H1 (cell line): ENCODE measurements around the gene INTS1. TPM values are rescaled to one million over a fixed set of nuclear protein-coding genes. Genes with fewer than 3 reads are reported as not detected.

ENCODE experiments used
- CTCF ChIA-PET: fragments of 300-600 bp; sonication (Branson Sonifier 250); formaldehyde crosslinking; loops from one replicate; lab custom pipeline; 2021; ENCODE audit not compliant: partially characterized antibody; lab: Charles Lee
- POLR2A ChIA-PET: fragments of 300-600 bp; sonication (Branson Sonifier 250); formaldehyde crosslinking; loops from one replicate; lab custom pipeline; 2021; ENCODE audit warnings: inconsistent platforms; ENCODE audit not compliant: partially characterized antibody; lab: Charles Lee
- DNase-seq, 2 experiments: peaks; one replicate each; pipeline versions ENCODE4 v3.0.0 to v3.0.0-alpha.2; 2010 to 2022; ENCODE audit warnings: low spot score in 2 of 2, low read depth in 1 of 2, mixed read lengths in 1 of 2
- FAIRE-seq: peaks from 2 replicates; lab custom pipeline; 2011; peaks lifted over from hg19 to GRCh38; lab: Jason Lieb, UNC
- H2AFZ ChIP-seq: 2 replicates; pipeline ENCODE4 v1.8.1; 2012; ENCODE audit warnings: low read length, inconsistent platforms
- H2AK5ac ChIP-seq: 2 replicates; pipeline ENCODE4 v1.6.1; 2013; ENCODE audit warnings: low read depth, low read length
- H2BK120ac ChIP-seq: replicated peaks from 2 replicates; pipeline ENCODE3; 2013; ENCODE audit warnings: low read depth, low read length, inconsistent platforms
- H2BK12ac ChIP-seq: 2 replicates; pipeline ENCODE4 v1.6.1; 2013; ENCODE audit warnings: low read depth, low read length
- H2BK15ac ChIP-seq: 2 replicates; pipeline ENCODE4 v1.6.1; 2013; ENCODE audit warnings: low read length
- H2BK20ac ChIP-seq: 2 replicates; pipeline ENCODE4 v1.6.1; 2013; ENCODE audit warnings: low read length
- H2BK5ac ChIP-seq: 2 replicates; pipeline ENCODE4 v1.6.1; 2013; ENCODE audit warnings: low read depth, low read length
- H3K14ac ChIP-seq: 2 replicates; pipeline ENCODE4 v1.6.1; 2013; ENCODE audit warnings: inconsistent platforms; ENCODE audit not compliant: insufficient read length
- H3K18ac ChIP-seq: 2 replicates; pipeline ENCODE4 v1.6.1; 2013; ENCODE audit warnings: low read length; ENCODE audit errors: extremely low read depth
- H3K23ac ChIP-seq: 2 replicates; pipeline ENCODE4 v1.6.1; 2013; ENCODE audit warnings: inconsistent platforms; ENCODE audit not compliant: insufficient read length
- H3K23me2 ChIP-seq: 2 replicates; pipeline ENCODE4 v1.6.1; 2013; ENCODE audit warnings: low read depth, low read length
- H3K27ac ChIP-seq: 2 replicates; pipeline ENCODE4 v1.6.1; 2011; ENCODE audit warnings: low read depth, low read length, inconsistent platforms
- H3K27me3 ChIP-seq, 4 experiments: replicated peaks in 1 of 4; 1 replicate in 1 of 4; 2 replicates in 3 of 4; pipeline versions ENCODE4 v1.6.1 to v1.8.1; 2011 to 2013; ENCODE audit warnings: low read length in 3 of 4, mild to moderate bottlenecking in 3 of 4, inconsistent platforms in 2 of 4, mixed read lengths in 2 of 4, moderate library complexity in 1 of 4; ENCODE audit not compliant: control insufficient read depth in 3 of 4, insufficient read depth in 3 of 4; ENCODE audit errors: extremely low read depth in 1 of 4
- H3K36me3 ChIP-seq, 4 experiments: 2 replicates each; pipeline versions ENCODE4 v1.6.1 to v1.8.1; 2011 to 2013; ENCODE audit warnings: mild to moderate bottlenecking in 4 of 4, low read length in 3 of 4, moderate library complexity in 2 of 4, control low read depth in 1 of 4, inconsistent platforms in 1 of 4; ENCODE audit not compliant: insufficient read depth in 4 of 4, control insufficient read depth in 2 of 4
- H3K4ac ChIP-seq: replicated peaks from 2 replicates; pipeline ENCODE3; 2013; ENCODE audit warnings: low read length, low read depth, mixed read lengths, inconsistent platforms; ENCODE audit not compliant: insufficient read length
- H3K4me1 ChIP-seq, 4 experiments: replicated peaks in 1 of 4; 1 replicate in 1 of 4; 2 replicates in 3 of 4; pipeline versions ENCODE4 v1.6.1 to v1.8.1; 2011 to 2013; ENCODE audit warnings: low read length in 3 of 4, inconsistent platforms in 2 of 4, mixed read lengths in 1 of 4; ENCODE audit not compliant: insufficient read depth in 4 of 4, control insufficient read depth in 3 of 4
- H3K4me2 ChIP-seq, 2 experiments: 2 replicates each; pipeline versions ENCODE4 v1.6.1 to v1.8.1; 2011 to 2013; ENCODE audit warnings: low read depth in 2 of 2, low read length in 2 of 2, control low read depth in 1 of 2, inconsistent platforms in 1 of 2, mild to moderate bottlenecking in 1 of 2; ENCODE audit not compliant: insufficient read depth in 1 of 2
- H3K4me3 ChIP-seq, 4 experiments: fragments of 200-600, 300-600 bp in 1 of 4; sonication (generic), shearing (Covaris generic), sonication (Bioruptor Twin) in 1 of 4; 2 replicates each; pipeline versions ENCODE4 v1.5.1 to v1.8.1; 2011 to 2016; ENCODE audit warnings: low read length in 4 of 4, low read depth in 3 of 4, control low read depth in 2 of 4, inconsistent platforms in 2 of 4, mild to moderate bottlenecking in 2 of 4, mixed read lengths in 1 of 4, moderate library complexity in 1 of 4; ENCODE audit not compliant: insufficient read depth in 2 of 4; ENCODE audit errors: extremely low read depth in 1 of 4
- H3K56ac ChIP-seq: replicated peaks from 2 replicates; pipeline ENCODE3; 2013; ENCODE audit warnings: low read depth, mild to moderate bottlenecking, mixed read lengths, low read length, inconsistent platforms; ENCODE audit not compliant: insufficient read length
- H3K79me1 ChIP-seq: 2 replicates; pipeline ENCODE4 v1.6.1; 2013; ENCODE audit warnings: low read depth, low read length, control low read depth
- H3K79me2 ChIP-seq, 2 experiments: 2 replicates each; pipeline versions ENCODE4 v1.6.1 to v1.8.1; 2012 to 2013; ENCODE audit warnings: low read length in 2 of 2, mild to moderate bottlenecking in 2 of 2, inconsistent platforms in 1 of 2; ENCODE audit not compliant: insufficient read depth in 2 of 2, control insufficient read depth in 1 of 2
- H3K9ac ChIP-seq, 4 experiments: replicated peaks in 1 of 4; 1 replicate in 1 of 4; 2 replicates in 3 of 4; pipeline versions ENCODE4 v1.6.1 to v1.8.1; 2011 to 2013; ENCODE audit warnings: low read depth in 3 of 4, low read length in 3 of 4, control low read depth in 2 of 4, mild to moderate bottlenecking in 2 of 4, moderate library complexity in 2 of 4, inconsistent platforms in 1 of 4; ENCODE audit errors: extremely low read depth in 1 of 4
- H3K9me3 ChIP-seq, 2 experiments: 2 replicates each; pipeline versions ENCODE4 v1.6.1 to v1.8.1; 2012 to 2013; ENCODE audit warnings: mild to moderate bottlenecking in 2 of 2, moderate library complexity in 2 of 2, control low read depth in 1 of 2, inconsistent platforms in 1 of 2, low read depth in 1 of 2, low read length in 1 of 2, mixed read lengths in 1 of 2; ENCODE audit not compliant: insufficient read depth in 2 of 2
- H4K20me1 ChIP-seq, 2 experiments: replicated peaks in 1 of 2; 2 replicates each; pipeline versions ENCODE3 to v1.8.1; 2011 to 2013; ENCODE audit warnings: inconsistent platforms in 2 of 2, low read length in 2 of 2, mild to moderate bottlenecking in 1 of 2; ENCODE audit not compliant: insufficient read depth in 2 of 2, control insufficient read depth in 1 of 2
- H4K5ac ChIP-seq: 2 replicates; pipeline ENCODE4 v1.6.1; 2013; ENCODE audit warnings: low read length, low read depth, mixed read lengths, inconsistent platforms; ENCODE audit not compliant: insufficient read length
- H4K8ac ChIP-seq: 2 replicates; pipeline ENCODE4 v1.8.0; 2013; ENCODE audit warnings: mild to moderate bottlenecking, moderate library complexity, low read length, inconsistent platforms; ENCODE audit not compliant: insufficient read depth; ENCODE audit errors: extremely low read depth
- H4K91ac ChIP-seq: replicated peaks from 2 replicates; pipeline ENCODE3; 2013; ENCODE audit warnings: low read length, mixed read lengths, inconsistent platforms; ENCODE audit not compliant: insufficient read length
- CBX5 ChIP-seq: fragments of 300-800, 300-1000 bp; sonication (generic); IDR thresholded peaks from 2 replicates; pipeline ENCODE4 v1.7.1; 2016; ENCODE audit warnings: antibody characterized with exemption, low read length, low read depth
- CREB1 ChIP-seq: IDR thresholded peaks from 2 replicates; pipeline ENCODE4 v1.6.1; 2012; ENCODE audit warnings: inconsistent platforms
- JUND ChIP-seq: IDR thresholded peaks from 2 replicates; pipeline ENCODE4 v1.6.1; 2011; ENCODE audit warnings: mild to moderate bottlenecking, improper control_type of control experiment, low read length
- KDM4A ChIP-seq: IDR thresholded peaks from one replicate; pipeline ENCODE4 v1.7.1; 2012; ENCODE audit warnings: low read depth, mild to moderate bottlenecking, moderate library complexity, low read length, inconsistent platforms; ENCODE audit not compliant: severe bottlenecking
- MAFK ChIP-seq: IDR thresholded peaks from 2 replicates; pipeline ENCODE4 v1.6.1; 2012; ENCODE audit warnings: low read depth, mild to moderate bottlenecking, improper control_type of control experiment, low read length
- POLR2A ChIP-seq, 2 experiments: IDR thresholded peaks; 1 replicate in 1 of 2; 2 replicates in 1 of 2; pipeline ENCODE4 v1.6.1; 2011; ENCODE audit warnings: low read depth in 2 of 2, low read length in 2 of 2, mild to moderate bottlenecking in 2 of 2; ENCODE audit errors: control extremely low read depth in 1 of 2
- TAF1 ChIP-seq: IDR thresholded peaks from 2 replicates; pipeline ENCODE4 v1.6.1; 2011; ENCODE audit warnings: mild to moderate bottlenecking, low read depth, low read length
- TAF7 ChIP-seq: optimal IDR thresholded peaks from 2 replicates; pipeline ENCODE3; 2011; ENCODE audit warnings: low read depth, mild to moderate bottlenecking, inconsistent platforms, low read length, moderate library complexity, borderline replicate concordance
- USF2 ChIP-seq: IDR thresholded peaks from 2 replicates; pipeline ENCODE4 v1.6.1; 2011; ENCODE audit warnings: low read length, improper control_type of control experiment
- ZNF274 ChIP-seq: IDR thresholded peaks from 2 replicates; pipeline ENCODE4 v1.7.0; 2012; ENCODE audit warnings: low read length, borderline replicate concordance; ENCODE audit errors: extremely low read depth
- WGBS, 2 experiments: shearing (Covaris generic) in 1 of 2; methylation state at CpG; one replicate each; pipeline versions ENCODE4 v1.1.6 to v1.1.7; 2013 to 2015; ENCODE audit warnings: low lambda C conversion rate in 2 of 2, mixed read lengths in 2 of 2, inconsistent platforms in 1 of 2, low coverage in 1 of 2, missing lambda C conversion rate in 1 of 2; ENCODE audit not compliant: insufficient replicate concordance in 2 of 2, insufficient coverage in 1 of 2, insufficient read length in 1 of 2; ENCODE audit errors: extremely low coverage in 1 of 2, missing lambda C conversion rate in 1 of 2; 5-methylcytosine and 5-hydroxymethylcytosine counted together
- polyA plus RNA-seq, 7 experiments: library from polyadenylated mRNA; depleted of rRNA in 3 of 7; stranded (reverse) in 5 of 7; unstranded in 2 of 7; fragments of >200 nt in 5 of 7; fragments of 200-250 nt in 2 of 7; gene quantifications; 1 replicate in 5 of 7; 2 replicates in 1 of 7; 4 replicates in 1 of 7; pipeline versions ENCODE4 v1.2.1 to v1.2.3, GENCODE V29; 2011 to 2013; ENCODE audit warnings: missing spikeins in 2 of 7, mixed read lengths in 2 of 7
- total RNA-seq: library from RNA; stranded (reverse); fragmentation: NEBNext Ultra II Directional; extraction: Animal tissue kit (Norgen Biotek cat#: 25700); gene quantifications from 2 replicates; pipeline ENCODE4 v1.2.1, GENCODE V29; 2021

The INTS1 gene
- total and polyA plus RNA-seq, 2 of the 8 experiments (the other 6 are each of a cell fraction or from before 2014, with no cell fraction given), result 76.9 to 104 TPM

GRCh38 chr7:1493571-1493970 lies 10.6 kb downstream of the INTS1 start:
- Histone ChIP-seq H4K5ac (no peak overlapping the region), H3K14ac (no peak overlapping the region), H3K79me2 (no peaks in the 10 kb centered on the region), H4K91ac (no peak overlapping the region), H3K18ac (no peak overlapping the region), H3K79me1 (no peaks in the 10 kb centered on the region), H3K23ac (no peak overlapping the region), H2BK12ac (no peak overlapping the region), H3K4me2 (no peak overlapping the region), H4K8ac (no peak overlapping the region), H2BK120ac (no peak overlapping the region), H2AK5ac (no peak overlapping the region), H2BK15ac (no peak overlapping the region), H3K4ac (no peak overlapping the region), H4K20me1 (peaks cover 6 to 14% of the 10 kb centered on the region in 2 experiments), H3K56ac (no peak overlapping the region), H3K4me3 (no peak overlapping the region), H2BK20ac (no peak overlapping the region), H3K23me2 (no peaks in the 10 kb centered on the region), H3K36me3 (peaks cover 12 to 66% (median 37%) of the 10 kb centered on the region in 4 experiments), H3K27ac (no peak overlapping the region), H3K27me3 (no peaks in the 10 kb centered on the region), H3K9me3 (no peaks in the 10 kb centered on the region), H3K4me1 (no peaks in the 10 kb centered on the region), H3K9ac (no peak overlapping the region), H2AFZ (no peak overlapping the region), H2BK5ac (no peak overlapping the region)
- DNase-seq (no peak), FAIRE-seq (no peak)
- 93% methylated on average over 25 of the region's 26 CpGs; no CpG with 5 or more reads in 1 of the 2 experiments for WGBS, 2 experiments
- ChIA-PET POLR2A (interaction anchor here (0.7 to 2.9 kb wide), 7 partner anchors 10 to 61 kb away, joined by 3 to 17 read pairs (median 4); partner anchors contain the start of gene INTS1), CTCF (interaction anchor here (1.7 to 2.0 kb wide), 2 partner anchors 16 to 19 kb away, joined by 5 to 6 read pairs; no protein-coding TSS in a partner anchor)
- TF ChIP-seq USF2, result no peak
- no peak for TF ChIP-seq TAF1
- no peak for TF ChIP-seq TAF7
- TF ChIP-seq CREB1, result no peak
- TF ChIP-seq JUND, result no peak
- no peak for TF ChIP-seq CBX5
- TF ChIP-seq ZNF274, result no peak
- TF ChIP-seq POLR2A (IDR thresholded peaks at IDR 0.05; ENCODE audit: control extremely low read depth in 1 of 2, low read depth in 2 of 2, low read length in 2 of 2), result no peak
- TF ChIP-seq KDM4A, result no peak
- TF ChIP-seq MAFK, result no peak
